HG02798 (cell line): ENCODE results near the gene LAMC3.
"Not testable (repeated sequence)": the region's sequence is repeated elsewhere in the genome, so short reads cannot be mapped to it uniquely, and the experiment has no call there.

ENCODE experiments used
- ATAC-seq: cut with Tn5 transposase; IDR thresholded peaks from one replicate; pipeline ENCODE4 v1.9.1; 2021; ENCODE audit warnings: mild to moderate bottlenecking; ENCODE audit not compliant: unreplicated experiment, poor library complexity

The LAMC3 gene

GRCh38 chr9:131111186-131111853, 102.3 kb downstream of the LAMC3 start:
- ATAC-seq: no peak

- ATAC-seq: no peak
Observed at GRCh38 chr9:131111854-131112311, 102.9 kb downstream of the LAMC3 start.

- ATAC-seq: no peak
Observed at GRCh38 chr9:131112374-131113154, 103.6 kb downstream of the LAMC3 start.

GRCh38 chr9:131113655-131114054, 104.7 kb downstream of the LAMC3 start:
- ATAC-seq: no peak

GRCh38 chr9:131114084-131114535, 105.1 kb downstream of the LAMC3 start:
- no peak for ATAC-seq

- ATAC-seq: not testable (repeated sequence)
Observed at GRCh38 chr9:131115360-131115742, 106.4 kb downstream of the LAMC3 start.

GRCh38 chr9:131116281-131117120, 107.5 kb downstream of the LAMC3 start:
- no peak for ATAC-seq

GRCh38 chr9:131117121-131117761, 108.3 kb downstream of the LAMC3 start:
- no peak for ATAC-seq

- no peak for ATAC-seq
Observed at GRCh38 chr9:131117762-131118145, 108.8 kb downstream of the LAMC3 start.

GRCh38 chr9:131119600-131119999, 110.6 kb downstream of the LAMC3 start:
- no peak for ATAC-seq

- no peak for ATAC-seq
Observed at GRCh38 chr9:131120620-131121228, 111.8 kb downstream of the LAMC3 start.

GRCh38 chr9:131121346-131121745, 112.4 kb downstream of the LAMC3 start:
- ATAC-seq: no peak

- ATAC-seq: no peak
Observed at GRCh38 chr9:131122158-131122557, 113.2 kb downstream of the LAMC3 start.

- ATAC-seq: no peak
Observed at GRCh38 chr9:131125038-131125287, 116.0 kb downstream of the LAMC3 start.

- peak; percentile 99 for ATAC-seq
Observed at GRCh38 chr9:131125288-131126058, 116.5 kb downstream of the LAMC3 start, which contains the start of gene NUP214. Gene NUP214, plus strand, starts transcription at chr9:131125586. Its CDS starts 119 bp downstream, at chr9:131125705.

GRCh38 chr9:131126059-131126426, 117.1 kb downstream of the LAMC3 start:
- no peak for ATAC-seq

- ATAC-seq: no peak
Observed at GRCh38 chr9:131129183-131129582, 120.2 kb downstream of the LAMC3 start.

- ATAC-seq: no peak
Observed at GRCh38 chr9:131138676-131139075, 129.7 kb downstream of the LAMC3 start.

GRCh38 chr9:131140112-131140511, 131.1 kb downstream of the LAMC3 start:
- ATAC-seq: no peak
